Measurements from ENCODE around the gene TMEM88.
A peak's percentile ranks its signal among the peaks of the same experiment; 100 is the strongest.
"Not testable (repeated sequence)": the region's sequence is repeated elsewhere in the genome, so short reads cannot be mapped to it uniquely, and the experiment has no call there.

TMEM88 gene

DNA sequence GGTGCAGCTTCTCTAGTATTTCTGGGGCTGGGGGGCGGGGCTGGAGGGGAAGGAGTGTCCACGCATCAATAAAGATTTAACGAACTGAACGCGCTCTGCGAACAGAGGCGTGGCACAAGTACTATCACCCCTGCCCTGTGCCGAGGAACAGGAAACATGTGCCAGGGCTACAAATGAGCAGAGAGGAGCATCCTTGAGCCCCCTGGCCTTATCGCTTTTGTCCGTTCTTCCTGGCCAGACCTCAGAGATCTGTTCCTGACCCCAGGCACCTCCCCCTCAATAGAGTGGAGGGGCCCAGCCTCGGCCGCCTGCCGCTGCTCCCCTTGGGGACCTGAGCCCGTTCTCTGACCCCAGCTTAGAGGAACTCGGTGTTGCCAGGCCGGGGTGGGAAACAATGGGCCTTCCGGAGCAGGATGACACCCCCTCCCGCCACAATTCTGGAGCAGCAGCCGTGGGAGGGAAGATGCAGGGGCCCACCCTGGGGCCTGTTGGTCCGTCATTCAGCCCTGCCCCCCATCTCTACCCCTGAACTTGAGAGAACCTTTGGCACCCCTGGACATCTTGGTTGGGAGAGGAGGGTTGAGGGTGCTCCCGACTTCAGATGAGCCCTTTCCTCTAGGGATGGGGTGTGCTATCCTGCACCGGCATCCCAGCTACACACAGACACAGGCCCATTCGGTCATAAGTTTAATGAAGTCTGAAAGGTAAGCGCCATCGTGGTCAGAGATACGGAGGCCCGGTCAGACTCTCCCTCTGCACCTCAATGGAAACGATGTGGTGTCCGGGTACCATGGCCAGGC lies 1.3 kb downstream of the TMEM88 start:
- DNase-seq (ENCODE audit: low spot score) = no peak

DNA sequence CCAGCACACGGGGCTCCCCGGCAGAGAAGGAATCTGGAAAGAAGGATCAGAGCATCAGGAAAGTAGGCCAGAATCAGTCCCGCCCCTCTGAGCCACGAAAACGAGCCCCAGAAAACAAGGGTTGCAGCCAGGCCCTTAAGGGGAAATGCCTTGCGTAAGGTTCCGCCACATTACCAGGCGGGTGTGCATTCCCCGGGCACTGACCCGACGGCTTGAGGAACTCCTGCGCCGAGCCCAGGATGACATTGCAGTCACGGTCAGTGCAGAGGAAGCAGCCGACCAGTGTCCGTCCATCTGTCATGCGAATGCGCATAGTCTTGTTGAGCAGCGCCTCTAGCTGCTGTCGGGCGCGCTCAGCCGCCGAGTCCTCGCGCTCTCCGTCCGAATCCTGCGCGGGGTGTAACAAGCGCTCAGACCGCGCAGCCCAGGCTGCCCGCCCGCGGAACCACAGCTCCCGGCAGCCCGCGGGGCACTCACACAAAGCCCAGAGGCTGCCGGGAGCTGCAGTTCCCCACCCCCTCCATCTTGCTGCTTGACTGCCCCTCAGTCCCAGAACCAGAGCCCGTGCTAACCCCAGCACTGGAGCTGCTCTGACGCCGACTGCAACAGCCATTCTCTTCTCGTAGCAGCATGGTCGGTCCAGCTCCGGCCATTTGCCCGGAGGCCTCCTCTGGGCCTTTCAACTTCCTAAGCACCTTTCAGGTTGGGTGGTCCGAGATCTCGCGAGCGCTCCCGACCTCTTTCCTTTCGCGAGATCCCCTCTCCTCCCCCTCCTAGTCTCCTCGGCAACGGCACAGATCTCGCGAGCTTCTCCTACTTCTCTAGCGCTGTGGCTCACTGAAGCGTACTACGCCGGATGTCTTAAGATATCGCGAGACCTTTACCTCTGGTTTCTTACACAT lies 2.2 kb downstream of the TMEM88 start, which contains the start of gene NAA38:
Gene NAA38, minus strand, starts transcription at position 749 of the 902 bp plus-strand sequence. Its CDS starts 96 bp downstream, at position 653.
- DNase-seq (ENCODE audit: low spot score) = peak; percentile 99

DNA sequence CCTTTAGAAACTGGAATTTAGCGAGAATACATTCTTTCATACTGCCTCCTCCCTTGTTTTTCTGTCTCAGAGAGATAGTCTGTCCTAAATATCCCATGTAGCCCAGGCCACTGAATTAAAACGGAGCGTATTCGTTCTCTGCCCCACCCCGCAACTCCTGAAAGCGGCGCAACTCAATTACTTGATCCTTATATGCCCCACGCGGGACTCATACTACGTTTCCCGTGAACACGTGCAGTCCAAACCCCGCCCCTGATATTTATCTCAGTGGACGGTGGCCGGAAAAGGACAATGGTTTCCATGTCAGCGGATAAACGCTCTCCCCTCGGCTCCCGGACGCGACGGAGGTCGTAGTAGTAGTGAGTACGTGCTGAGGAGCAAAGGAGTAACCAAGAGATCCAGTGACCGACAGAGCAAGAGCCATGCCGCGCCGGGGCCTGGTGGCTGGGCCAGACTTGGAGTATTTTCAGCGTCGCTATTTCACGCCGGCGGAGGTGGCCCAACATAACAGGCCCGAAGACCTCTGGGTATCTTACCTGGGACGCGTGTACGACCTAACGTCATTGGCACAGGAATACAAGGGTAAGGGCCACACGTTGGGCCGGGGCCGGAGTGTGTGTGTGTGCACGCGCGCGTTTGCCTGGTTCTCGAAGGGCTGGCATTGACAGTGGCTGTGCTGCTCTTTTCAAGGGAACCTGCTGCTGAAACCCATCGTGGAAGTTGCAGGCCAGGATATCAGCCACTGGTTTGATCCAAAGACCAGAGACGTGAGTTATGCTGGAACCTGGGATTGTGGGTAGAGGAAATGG lies 3.1 kb downstream of the TMEM88 start, which contains the start of gene CYB5D1:
Gene CYB5D1, plus strand, starts transcription at position 291 of the 809 bp plus-strand sequence. Its CDS starts 132 bp downstream, at position 423.
- DNase-seq (ENCODE audit: low spot score) = peak; percentile 94

DNA sequence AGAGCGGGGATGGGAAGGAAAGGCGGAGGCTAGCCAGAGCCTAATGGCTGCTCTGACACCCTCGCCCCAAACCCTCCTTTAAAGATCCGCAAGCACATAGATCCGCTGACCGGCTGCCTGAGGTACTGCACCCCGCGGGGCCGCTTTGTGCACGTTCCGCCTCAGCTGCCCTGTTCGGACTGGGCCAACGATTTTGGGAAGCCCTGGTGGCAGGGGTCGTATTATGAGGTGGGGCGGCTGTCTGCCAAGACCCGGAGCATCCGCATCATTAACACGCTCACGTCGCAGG lies 3.6 kb downstream of the TMEM88 start:
- no peak for DNase-seq (ENCODE audit: low spot score)

DNA sequence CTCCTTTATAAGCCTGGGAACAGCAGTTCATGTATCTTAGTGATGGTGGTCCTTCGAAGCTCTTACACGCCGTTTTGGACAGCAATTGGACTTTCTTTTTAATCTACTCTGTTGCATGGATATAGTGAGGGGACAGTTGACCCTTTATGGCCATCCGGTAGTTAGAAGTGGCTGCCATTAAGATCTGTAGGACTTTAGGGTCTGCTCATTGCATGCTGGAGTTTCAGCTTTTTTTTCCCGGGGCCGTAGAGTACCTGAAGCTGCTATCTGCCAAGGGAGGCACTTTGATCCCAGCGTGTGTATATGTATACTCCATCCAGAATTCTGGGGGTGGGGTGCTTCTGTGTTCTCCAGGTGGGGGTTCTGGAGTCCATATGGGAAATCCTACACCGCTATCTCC lies 4.2 kb downstream of the TMEM88 start:
- no peak for DNase-seq (ENCODE audit: low spot score)

DNA sequence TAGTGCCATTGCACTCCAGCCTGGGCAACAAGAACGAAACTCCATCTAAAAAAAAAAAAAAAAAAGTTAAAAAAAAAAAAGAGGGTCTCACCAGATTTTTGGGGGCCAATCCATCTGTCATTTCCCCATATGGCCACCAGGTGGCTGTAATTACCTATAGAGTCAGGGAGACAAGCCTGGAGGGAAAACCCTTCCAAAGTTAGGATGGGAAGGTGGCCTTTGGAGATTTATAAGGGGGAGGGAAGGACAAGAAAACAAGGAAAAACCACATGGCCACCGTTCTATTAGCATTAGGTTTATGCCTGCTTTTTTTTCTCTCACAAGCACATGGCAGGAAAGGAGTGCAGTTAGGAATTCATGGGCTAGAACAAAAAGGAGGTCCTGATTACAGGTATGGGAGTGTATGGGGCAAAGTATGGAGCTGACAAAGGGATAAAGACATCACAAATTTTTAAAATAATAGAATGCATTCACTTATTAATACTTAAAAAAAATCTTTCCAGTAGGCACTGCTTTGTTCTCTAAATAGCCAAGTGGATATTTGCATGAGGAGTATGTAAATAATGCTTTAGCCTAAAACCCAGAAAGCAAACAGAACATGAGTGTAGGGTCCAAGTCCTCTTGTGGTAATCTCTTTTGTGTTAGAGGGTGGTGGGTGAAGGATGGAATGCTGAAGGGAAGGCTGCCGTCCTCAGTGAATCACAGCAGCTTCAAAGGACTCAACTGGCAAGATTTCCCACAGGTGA lies 8.0 kb downstream of the TMEM88 start:
- DNase-seq (ENCODE audit: low spot score) = no peak

DNA sequence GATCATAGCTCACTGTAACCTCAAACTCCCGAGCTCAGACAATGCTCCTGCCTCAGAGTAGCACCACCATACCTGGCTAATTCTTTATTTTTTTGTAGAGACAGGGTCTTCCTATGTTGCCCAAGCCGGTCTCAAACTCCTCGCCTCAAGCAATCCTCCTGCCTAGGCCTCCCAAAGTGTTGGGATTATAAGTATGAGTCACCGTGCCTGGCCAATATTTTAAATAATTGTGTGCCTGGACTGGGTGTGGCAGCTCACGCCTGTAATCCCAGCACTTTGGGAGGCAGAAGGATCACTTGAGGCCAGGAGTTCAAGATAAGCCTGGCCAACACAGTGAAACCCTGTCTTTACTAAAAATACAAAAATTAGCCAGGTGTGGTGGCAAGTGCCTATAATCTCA lies 9.5 kb downstream of the TMEM88 start:
- not testable (repeated sequence) for DNase-seq (ENCODE audit: low spot score)

DNA sequence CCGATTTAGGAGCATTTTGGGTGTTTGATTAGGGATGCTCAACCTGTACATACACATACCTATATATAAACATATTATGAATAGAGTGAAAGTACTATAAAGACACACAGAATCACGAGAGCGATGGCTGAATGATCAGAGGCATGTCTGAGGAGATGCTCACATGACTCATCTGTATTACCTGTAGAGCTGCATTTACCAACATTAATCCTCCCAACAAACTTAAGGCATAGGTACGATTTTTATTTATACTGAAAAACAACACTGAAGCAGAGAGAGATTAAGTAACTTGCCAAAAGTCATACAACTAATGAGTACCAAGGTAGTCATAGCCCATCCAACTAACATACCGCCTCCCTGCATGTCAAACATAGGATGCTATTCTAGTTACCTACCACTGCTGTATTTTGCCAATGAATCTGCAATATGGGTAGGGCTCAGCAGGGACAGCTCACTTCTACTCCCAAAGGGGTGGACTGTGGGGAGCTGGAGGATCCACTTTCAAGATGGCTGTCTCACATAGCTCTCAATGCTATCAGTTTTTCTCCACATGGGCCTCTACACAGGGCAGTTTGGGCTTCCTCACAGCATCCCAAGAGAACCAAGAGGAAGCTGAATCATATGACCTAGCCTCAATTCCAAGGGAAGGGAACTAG lies 10.3 kb downstream of the TMEM88 start:
- no peak for DNase-seq (ENCODE audit: low spot score)

DNA sequence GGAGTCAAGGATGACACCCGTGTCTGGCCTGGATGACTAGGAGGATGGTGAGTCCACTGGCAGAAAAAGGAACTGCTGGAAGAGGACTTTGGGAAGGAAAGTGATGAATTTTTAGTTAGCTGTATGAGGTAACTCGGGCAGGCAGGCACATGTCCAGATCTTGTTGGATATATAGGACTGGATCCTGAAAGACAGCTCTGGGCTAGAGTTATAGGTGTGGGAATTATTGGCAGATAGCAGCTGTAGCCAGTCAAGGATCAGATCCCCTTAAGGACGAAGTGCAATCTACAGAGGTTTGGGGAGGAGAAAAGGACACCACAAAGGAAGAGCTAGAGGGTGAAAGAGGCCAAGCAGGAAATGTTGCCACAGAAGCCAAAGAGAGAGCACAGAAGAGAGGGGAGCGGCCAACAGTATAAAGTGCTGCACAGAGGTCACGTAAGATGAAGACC lies 13.0 kb downstream of the TMEM88 start:
- DNase-seq (ENCODE audit: low spot score) = no peak

DNA sequence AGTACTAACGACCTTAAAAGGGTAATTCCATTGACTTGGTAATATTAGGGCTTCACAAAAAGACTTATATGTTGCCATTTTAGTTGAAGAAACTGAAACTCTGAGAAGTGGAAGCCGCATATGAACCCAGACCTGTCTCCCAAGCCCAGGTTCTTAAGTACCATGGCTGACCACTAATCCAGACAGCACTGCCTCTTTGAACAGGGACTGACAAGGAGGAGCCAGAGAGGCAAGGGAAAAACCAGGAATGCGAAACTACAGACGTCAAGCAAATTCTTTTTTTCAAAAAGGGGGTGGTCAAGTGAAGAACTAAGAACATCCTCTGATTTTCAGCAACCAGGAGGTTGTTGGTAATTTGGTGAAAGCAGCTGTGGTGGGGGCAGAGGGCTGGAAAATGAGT lies 18.2 kb downstream of the TMEM88 start:
- no peak for DNase-seq (ENCODE audit: low spot score)

DNA sequence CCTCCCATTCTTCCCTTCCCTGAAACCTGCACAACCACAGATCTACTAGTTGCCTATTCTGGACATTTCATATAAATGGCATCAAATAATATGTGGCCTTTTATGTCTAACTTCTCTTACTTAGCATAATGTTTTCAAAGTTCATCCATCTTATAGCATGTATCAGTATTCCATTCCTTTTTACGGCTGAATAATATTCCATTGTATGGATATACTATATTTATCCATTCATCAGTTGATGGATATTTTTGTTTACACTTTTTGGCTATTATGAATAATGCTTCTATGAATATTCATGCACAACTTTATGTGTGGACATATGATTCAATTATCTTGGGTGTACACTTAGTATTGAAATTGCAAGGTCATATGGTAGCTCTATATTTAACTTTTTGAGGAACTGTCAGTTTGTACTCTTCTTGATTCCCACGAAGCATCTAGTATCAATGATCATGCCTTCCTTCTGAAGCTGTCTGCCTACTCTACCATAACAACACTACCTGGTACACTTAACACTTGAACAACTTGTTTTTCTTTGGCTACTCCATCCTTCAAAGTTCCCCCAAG lies 21.0 kb downstream of the TMEM88 start:
- DNase-seq (ENCODE audit: low spot score) = no peak

DNA sequence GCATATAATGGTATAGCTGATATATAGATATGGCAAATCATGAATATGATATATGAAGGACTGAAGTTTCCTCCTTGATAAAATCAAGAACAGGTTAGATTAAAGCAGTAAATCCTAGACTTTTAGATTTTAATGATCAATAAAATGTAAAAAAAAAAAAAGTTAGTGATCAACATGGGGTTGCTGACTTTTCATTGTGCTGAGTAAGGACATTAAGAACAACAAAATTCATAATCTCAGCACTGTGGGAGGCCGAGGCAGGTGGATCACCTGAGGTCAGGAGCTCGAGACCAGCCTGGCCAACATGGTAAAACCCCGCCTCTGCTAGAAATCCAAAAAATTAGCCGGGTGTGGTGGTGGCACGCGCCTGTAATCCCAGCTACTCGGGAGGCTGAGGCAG lies 23.4 kb downstream of the TMEM88 start:
- DNase-seq (ENCODE audit: low spot score) = no peak

DNA sequence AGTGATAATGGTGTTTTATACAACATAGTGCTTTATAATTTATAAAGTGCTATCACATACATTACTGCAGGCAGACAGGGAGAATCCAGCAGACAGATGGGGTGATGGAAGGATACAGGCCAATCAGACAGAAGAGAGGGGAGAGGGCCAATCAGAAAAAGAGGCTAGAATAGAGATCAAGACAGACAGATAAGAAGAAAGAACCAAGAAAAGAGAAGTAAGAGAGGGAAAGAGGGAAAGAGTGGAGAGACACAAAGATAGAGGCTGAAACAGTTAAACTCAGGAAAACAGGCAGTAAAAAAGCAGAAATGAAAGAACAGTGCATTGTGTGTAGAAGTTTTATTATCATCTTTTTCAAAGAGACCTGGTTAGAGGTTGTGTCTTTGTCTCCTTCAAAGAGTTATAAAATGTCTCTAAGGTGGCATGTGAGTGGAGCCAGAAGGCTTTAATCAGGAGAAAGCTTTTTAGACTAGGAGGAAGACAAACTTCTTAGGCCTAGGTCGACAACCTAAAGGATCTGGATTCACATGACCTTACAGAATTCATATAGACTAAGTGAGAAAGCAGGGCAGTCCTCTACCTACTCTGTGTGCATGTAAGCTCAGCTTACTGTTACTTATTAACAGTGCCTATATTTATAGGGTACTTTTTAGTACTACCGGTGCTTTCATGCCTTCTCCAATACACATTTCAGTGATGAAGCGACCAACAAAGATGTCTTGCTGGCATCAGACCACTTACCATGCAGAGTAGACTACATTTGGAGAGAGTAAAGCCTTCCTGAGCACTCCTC lies 25.4 kb downstream of the TMEM88 start:
- no peak for DNase-seq (ENCODE audit: low spot score)

DNA sequence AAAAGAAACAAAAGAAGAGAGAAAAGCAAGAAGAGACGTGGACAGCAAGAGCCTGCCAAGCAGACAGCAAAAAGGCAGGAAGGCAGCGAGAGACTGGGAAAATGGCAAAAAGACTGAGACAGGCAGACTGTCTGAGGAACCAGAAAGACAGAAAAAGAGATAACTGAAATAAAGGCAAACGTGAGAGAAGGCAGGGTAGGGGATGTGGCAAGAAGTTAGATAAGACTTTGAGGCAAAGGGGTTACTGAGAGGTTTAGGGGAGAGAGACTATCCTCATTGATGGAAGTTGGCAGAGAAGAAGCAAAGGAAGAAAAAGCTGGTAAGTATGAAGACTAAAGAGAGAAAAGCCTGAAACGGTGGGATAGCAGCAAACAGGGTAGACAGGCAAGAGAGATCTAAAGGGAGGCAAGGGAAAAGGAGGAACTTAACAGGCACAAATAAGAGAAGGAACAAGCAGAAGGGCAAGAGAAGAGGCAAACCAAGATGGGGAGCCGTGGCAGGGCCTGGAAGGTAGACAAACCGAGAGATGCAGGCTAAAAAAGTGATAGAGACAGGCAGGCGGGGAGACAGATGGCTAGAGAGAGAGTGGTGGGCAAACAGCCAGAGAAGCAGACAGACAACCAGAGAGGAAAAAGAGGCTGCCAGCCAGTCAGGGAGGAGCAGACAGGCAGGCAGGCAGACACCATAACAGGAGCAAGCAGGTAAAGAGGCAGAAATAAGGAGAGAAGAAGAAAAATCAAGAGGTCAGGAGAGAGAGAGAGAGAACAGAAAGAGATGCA lies 26.6 kb downstream of the TMEM88 start:
- no peak for DNase-seq (ENCODE audit: low spot score)

DNA sequence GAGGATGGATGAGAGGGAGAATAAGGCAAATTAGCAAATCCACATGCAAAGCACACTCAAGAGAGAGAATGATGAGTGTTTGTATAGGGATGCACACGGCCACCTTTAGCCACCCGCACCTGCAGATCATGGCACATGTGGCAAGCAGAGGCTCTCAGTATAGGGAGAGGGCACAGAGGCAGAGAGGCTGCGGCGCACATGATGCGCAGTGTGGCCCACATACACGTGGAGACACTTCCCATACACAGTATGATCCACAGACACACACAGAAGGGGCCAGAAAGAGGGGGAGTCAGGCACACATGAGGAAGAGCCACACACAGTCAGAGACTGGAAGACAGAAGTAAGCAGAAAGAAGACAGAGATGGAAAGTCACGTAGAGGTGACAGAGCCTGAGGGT lies 27.2 kb downstream of the TMEM88 start:
- no peak for DNase-seq (ENCODE audit: low spot score)

DNA sequence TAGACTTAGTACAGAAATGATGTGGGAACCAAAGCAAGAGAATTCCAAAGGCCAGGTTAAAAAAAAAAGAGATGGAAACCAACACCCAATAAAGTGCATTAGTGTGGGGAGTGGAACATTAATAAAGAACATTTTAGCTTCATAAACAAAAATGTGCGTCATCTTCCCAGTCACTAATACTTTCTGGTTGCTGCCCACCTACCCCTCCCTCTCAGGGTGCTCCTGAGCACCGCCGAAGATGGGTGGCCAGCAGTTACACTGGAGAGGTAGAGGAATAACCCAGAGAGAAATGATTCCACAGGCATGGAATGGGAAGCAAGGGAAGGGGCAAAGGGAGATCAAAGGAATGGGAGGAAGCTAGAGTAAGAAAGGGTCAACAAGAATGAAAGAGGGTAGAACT lies 27.8 kb downstream of the TMEM88 start:
- no peak for DNase-seq (ENCODE audit: low spot score)

DNA sequence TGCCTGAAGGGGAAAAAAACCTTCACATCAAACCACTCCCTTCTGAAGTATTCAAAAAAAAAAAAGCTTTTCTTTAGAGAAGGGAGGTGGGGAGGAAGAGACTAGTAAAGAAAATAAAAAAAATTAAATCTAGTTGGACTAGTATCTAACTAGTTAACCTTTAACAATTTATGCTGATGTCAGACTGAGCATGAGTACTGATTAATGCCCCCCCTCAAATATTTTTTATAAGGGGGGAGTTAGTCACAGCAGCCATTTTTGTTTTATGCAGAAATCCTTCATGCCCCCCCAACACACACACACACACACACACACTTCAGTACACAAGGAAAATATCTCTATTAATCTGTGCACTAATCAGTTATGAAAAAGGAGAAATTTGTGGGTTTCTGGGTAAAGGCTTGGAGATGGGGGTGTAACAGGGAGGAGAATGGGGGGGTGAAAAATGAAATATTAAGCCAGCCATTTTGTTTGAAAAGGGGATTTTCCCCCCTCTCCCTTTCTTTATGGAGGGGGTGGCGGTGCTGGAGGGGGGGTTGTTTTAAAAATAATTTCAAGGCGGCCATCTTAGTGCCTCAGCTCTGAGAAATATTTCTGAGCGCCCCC lies 29.0 kb downstream of the TMEM88 start:
- no peak for DNase-seq (ENCODE audit: low spot score)

DNA sequence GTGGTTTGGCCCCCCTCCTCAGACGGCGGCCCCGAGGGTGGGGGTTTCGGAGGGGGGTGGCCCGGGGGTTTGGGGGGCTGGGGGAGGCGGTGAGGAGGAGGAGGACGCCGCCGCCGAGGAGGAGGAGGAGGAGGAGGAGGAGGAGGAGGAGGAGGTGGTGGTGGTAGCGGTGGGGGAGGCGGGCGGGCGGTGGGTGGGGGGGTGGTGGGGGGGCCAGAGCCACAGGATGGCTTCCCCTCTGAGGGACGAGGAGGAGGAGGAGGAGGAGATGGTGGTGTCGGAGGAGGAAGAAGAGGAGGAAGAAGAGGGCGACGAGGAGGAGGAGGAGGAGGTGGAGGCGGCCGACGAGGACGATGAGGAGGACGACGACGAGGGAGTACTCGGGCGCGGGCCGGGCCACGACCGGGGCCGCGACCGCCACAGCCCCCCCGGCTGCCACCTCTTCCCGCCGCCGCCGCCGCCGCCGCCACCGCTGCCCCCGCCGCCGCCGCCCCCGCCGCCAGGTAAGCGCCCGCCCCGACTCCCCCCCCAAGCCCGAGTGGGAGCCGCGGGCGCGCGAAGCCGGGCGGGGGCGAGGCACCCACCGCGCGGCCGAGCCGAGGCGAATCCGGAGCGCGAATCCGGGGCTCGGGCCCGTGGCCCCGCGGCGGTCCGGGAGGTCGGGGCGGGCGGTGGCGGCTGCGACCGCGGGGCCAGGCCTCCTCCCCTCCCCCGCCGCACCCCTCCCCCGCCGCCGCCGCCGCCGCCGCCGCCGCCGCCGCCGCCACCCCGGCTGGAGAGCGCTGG lies 29.9 kb downstream of the TMEM88 start:
- no peak for DNase-seq (ENCODE audit: low spot score)
